ENCODE measurements around the gene RNF207. TPM values are rescaled to one million over a fixed set of nuclear protein-coding genes. Genes with fewer than 3 reads are reported as not detected.

The RNF207 gene
- total and polyA plus RNA-seq, 2 of the 13 experiments (the other 11 are each of a cell fraction or from before 2014, with no cell fraction given), result 9.8 to 15.9 TPM

GRCh38 chr1:6170742-6171201, 35.1 kb upstream of the RNF207 start:
- peaks cover 22 to 68% of the 10 kb centered on the region in 2 experiments; a peak in 4 of 5 replicates for H3K27me3 ChIP-seq (ENCODE audit: control insufficient read depth in 1 of 2, insufficient read depth in 2 of 2, low read length in 2 of 2)
- DNase-seq (ENCODE audit: low spot score) (no peak), ATAC-seq (no peak), FAIRE-seq (no peak)
- TF ChIP-seq ZNF83 (CRISPR knock-in tag; IDR thresholded peaks at IDR 0.05; ENCODE audit: borderline replicate concordance) (no peak), GABPB1 (CRISPR knock-in tag; IDR thresholded peaks at IDR 0.05) (0 out of 2 replicates have a peak, but pooled peaks have one; percentile 35), PATZ1 (CRISPR knock-in tag; IDR thresholded peaks at IDR 0.05) (peak; percentile 55; the same call in 1 of the 2 replicates), HES4 (CRISPR knock-in tag; IDR thresholded peaks at IDR 0.05; ENCODE audit: borderline replicate concordance) (no peak), HNRNPL (IDR thresholded peaks at IDR 0.05; ENCODE audit: low read depth, low read length) (0 out of 2 replicates have a peak, but pooled peaks have one; percentile 36), PHF21A (CRISPR knock-in tag; IDR thresholded peaks at IDR 0.05) (no peak), HIC2 (CRISPR knock-in tag; IDR thresholded peaks at IDR 0.05; ENCODE audit: low read depth) (peak; percentile 31; the same call in 1 of the 2 replicates), ZBTB33 (CRISPR knock-in tag; IDR thresholded peaks at IDR 0.05) (peak; percentile 43; the same call in 1 of the 2 replicates), CEBPG (CRISPR knock-in tag; IDR thresholded peaks at IDR 0.05) (peak; percentile 57), ELF1 (CRISPR knock-in tag; IDR thresholded peaks at IDR 0.05) (no peak), ATF4 (CRISPR knock-in tag; IDR thresholded peaks at IDR 0.05) (peak in 1 of 2 experiments; percentile 95; a peak in 2 of 4 replicates)
- H3K9me3 ChIP-seq (ENCODE audit: low read length), result no peaks in the 10 kb centered on the region
- POLR2A ChIA-PET, result no interaction called here
- no peaks in the 10 kb centered on the region for H3K79me2 ChIP-seq (ENCODE audit: insufficient read depth, low read length)
- no peak overlapping the region for H3K4me2 ChIP-seq (ENCODE audit: low read depth, low read length)
- WGBS (ENCODE audit: low lambda C conversion rate), result 87% methylated on average over 3 of the region's 19 CpGs
- H3K4me3 ChIP-seq (replicated peaks in 1 of 3; ENCODE audit: insufficient read depth in 1 of 3, low read depth in 2 of 3, low read length in 3 of 3), result no peak overlapping the region
- CTCF ChIA-PET (ENCODE audit: low intra/inter-chr PET ratio, low total read pairs), result interaction anchor here (1.7 to 2.3 kb wide), 3 partner anchors 62 to 118 kb away, joined by 5 to 9 read pairs (median 8); no protein-coding TSS in a partner anchor
- no peak overlapping the region for H3K9ac ChIP-seq (ENCODE audit: insufficient read depth, low read depth, low read length)
- peaks cover 3% of the 10 kb centered on the region; the same call in 1 of the 2 replicates for H4K20me1 ChIP-seq (ENCODE audit: insufficient read depth, low read length)
- H2AFZ ChIP-seq (ENCODE audit: low read length), result no peak overlapping the region
- no peak overlapping the region for H3K27ac ChIP-seq (ENCODE audit: extremely low read length, insufficient read depth, low read length)
- BruUV-seq (replicated peaks), result no TSS peak
- H3K4me1 ChIP-seq (ENCODE audit: insufficient read depth, low read length), result peaks cover 15% of the 10 kb centered on the region
- in situ Hi-C loops (cut with HindIII; ENCODE audit: extremely low pct_ligation_motif_present, low pct_unique_long_range_greater_than_20kb), result loop anchor here (5.0 kb wide), 1 partner anchor 58 kb away; no protein-coding TSS in a partner anchor
- intact Hi-C loops (cut with micrococcal nuclease; ENCODE audit: unreplicated experiment), result loop anchor here (1.0 to 2.0 kb wide), 2 partner anchors 62 to 117 kb away; no protein-coding TSS in a partner anchor
- no peaks in the 10 kb centered on the region for H3K36me3 ChIP-seq (replicated peaks in 1 of 2; ENCODE audit: control insufficient read depth in 1 of 2, insufficient read depth in 2 of 2, low read length in 2 of 2)
